OCI-LY3 (cell line): Measurements from ENCODE around the gene SKOR1.

ENCODE experiments used
- CTCF ChIP-seq: fragments of 200-600, 300-600 bp; sonication (generic); IDR thresholded peaks from 2 replicates; pipeline ENCODE4 v1.5.1; 2014; ENCODE audit warnings: antibody characterized with exemption, low read length, low read depth
- EZH2phosphoT487 ChIP-seq: fragments of 200-600 bp; shearing (Covaris generic); IDR thresholded peaks from 2 replicates; pipeline ENCODE4 v1.6.1; 2018; ENCODE audit warnings: antibody characterized with exemption, mixed run types, low read depth

- TF ChIP-seq CTCF (no peak), EZH2phosphoT487 (no peak)
Measured at GRCh38 chr15:67792250-67792942, 32.9 kb upstream of the SKOR1 start.
